GM23338 (cell line): ENCODE data around the gene TNFRSF11A.

ENCODE experiments used
- EZH2 ChIP-seq: fragments of 200-600 bp; sonication (generic); IDR thresholded peaks from one replicate; pipeline ENCODE4 v1.8.0; 2017; ENCODE audit warnings: antibody characterized with exemption, mild to moderate bottlenecking, low read depth; ENCODE audit not compliant: unreplicated experiment
- JUNB ChIP-seq: IDR thresholded peaks from one replicate; pipeline ENCODE4 v1.6.1; 2016; ENCODE audit warnings: antibody characterized with exemption; ENCODE audit not compliant: unreplicated experiment
- POLR2AphosphoS5 ChIP-seq: IDR thresholded peaks from 2 replicates; pipeline ENCODE4 v1.6.1; 2016; ENCODE audit warnings: antibody characterized with exemption, low read depth
- TF ChIP-seq, protein P1 (sequence below), 2 experiments: fragments of 200-600 bp in 1 of 2; sonication (generic) in 1 of 2; conservative IDR thresholded peaks; 2 replicates each; pipeline versions ENCODE4 v1.5.1 to v1.6.1; 2016 to 2017; ENCODE audit warnings: antibody characterized with exemption in 2 of 2, low read depth in 2 of 2, mild to moderate bottlenecking in 2 of 2, moderate library complexity in 1 of 2
- TF ChIP-seq, protein P2 (sequence below): IDR thresholded peaks from 2 replicates; pipeline ENCODE4 v1.6.1; 2016; ENCODE audit warnings: antibody characterized with exemption

DNA sequence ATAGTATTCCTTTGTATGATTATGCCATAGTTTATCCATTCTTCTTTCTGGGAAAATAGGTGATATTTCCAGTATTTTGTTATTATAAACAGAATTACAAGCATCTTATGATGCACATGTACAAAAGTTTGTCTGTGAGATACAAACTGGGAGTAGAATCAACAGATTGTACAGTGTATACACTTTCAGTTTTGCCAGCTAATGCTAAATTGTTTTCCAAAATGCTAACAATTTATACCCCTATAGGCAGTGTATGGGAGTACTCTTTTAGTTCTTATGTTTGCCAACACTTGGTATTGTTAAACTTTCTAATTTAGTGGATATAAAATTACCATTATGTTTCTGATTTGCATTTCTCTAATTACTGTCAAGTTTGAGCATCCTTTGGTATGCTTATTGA, 31.0 kb upstream of the TNFRSF11A start:
- TF ChIP-seq EZH2 (no peak), POLR2AphosphoS5 (no peak), JUNB (no peak)
- TF ChIP-seq, protein P1, sequence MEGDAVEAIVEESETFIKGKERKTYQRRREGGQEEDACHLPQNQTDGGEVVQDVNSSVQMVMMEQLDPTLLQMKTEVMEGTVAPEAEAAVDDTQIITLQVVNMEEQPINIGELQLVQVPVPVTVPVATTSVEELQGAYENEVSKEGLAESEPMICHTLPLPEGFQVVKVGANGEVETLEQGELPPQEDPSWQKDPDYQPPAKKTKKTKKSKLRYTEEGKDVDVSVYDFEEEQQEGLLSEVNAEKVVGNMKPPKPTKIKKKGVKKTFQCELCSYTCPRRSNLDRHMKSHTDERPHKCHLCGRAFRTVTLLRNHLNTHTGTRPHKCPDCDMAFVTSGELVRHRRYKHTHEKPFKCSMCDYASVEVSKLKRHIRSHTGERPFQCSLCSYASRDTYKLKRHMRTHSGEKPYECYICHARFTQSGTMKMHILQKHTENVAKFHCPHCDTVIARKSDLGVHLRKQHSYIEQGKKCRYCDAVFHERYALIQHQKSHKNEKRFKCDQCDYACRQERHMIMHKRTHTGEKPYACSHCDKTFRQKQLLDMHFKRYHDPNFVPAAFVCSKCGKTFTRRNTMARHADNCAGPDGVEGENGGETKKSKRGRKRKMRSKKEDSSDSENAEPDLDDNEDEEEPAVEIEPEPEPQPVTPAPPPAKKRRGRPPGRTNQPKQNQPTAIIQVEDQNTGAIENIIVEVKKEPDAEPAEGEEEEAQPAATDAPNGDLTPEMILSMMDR (conservative IDR thresholded peaks at IDR 0.05; ENCODE audit: low read depth in 2 of 2) = no peak
- TF ChIP-seq, protein P2, sequence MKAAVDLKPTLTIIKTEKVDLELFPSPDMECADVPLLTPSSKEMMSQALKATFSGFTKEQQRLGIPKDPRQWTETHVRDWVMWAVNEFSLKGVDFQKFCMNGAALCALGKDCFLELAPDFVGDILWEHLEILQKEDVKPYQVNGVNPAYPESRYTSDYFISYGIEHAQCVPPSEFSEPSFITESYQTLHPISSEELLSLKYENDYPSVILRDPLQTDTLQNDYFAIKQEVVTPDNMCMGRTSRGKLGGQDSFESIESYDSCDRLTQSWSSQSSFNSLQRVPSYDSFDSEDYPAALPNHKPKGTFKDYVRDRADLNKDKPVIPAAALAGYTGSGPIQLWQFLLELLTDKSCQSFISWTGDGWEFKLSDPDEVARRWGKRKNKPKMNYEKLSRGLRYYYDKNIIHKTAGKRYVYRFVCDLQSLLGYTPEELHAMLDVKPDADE = no peak
